DOHH2 (cell line): Measurements from ENCODE around the gene TTC9B.

Experiments used
- H3F3A ChIP-seq: fragments of 200-600 bp; sonication (generic), shearing (Covaris generic); 2 replicates; pipeline ENCODE4 v1.6.0; 2016; ENCODE audit warnings: antibody characterized with exemption, mild to moderate bottlenecking; ENCODE audit not compliant: control insufficient read depth, insufficient read depth
- H3K27ac ChIP-seq: fragments of 200-600 bp; sonication (generic); 2 replicates; pipeline ENCODE4 v1.5.1; 2014; ENCODE audit warnings: low read depth, mild to moderate bottlenecking, low read length, moderate library complexity
- H3K27me3 ChIP-seq: fragments of 200-600 bp; sonication (generic); 2 replicates; pipeline ENCODE4 v1.6.1; 2014; ENCODE audit warnings: mild to moderate bottlenecking, low read length, mixed read lengths; ENCODE audit not compliant: control insufficient read depth
- H3K36me3 ChIP-seq: fragments of 200-600 bp; sonication (generic); 2 replicates; pipeline ENCODE4 v1.6.1; 2014; ENCODE audit warnings: mild to moderate bottlenecking, low read length, moderate library complexity, mixed read lengths; ENCODE audit not compliant: control insufficient read depth
- H3K4me1 ChIP-seq: fragments of 200-600 bp; sonication (generic); 2 replicates; pipeline ENCODE4 v1.6.1; 2014; ENCODE audit warnings: mild to moderate bottlenecking, low read length, mixed read lengths; ENCODE audit not compliant: control insufficient read depth
- H3K4me2 ChIP-seq: fragments of 200-600 bp; sonication (generic); 2 replicates; pipeline ENCODE4 v1.6.0; 2014; ENCODE audit warnings: mild to moderate bottlenecking, low read length, moderate library complexity
- H3K4me3 ChIP-seq: fragments of 200-600 bp; sonication (generic); 2 replicates; pipeline ENCODE4 v1.5.1; 2014; ENCODE audit warnings: mild to moderate bottlenecking, low read length, mixed read lengths
- H3K79me2 ChIP-seq: fragments of 200-600 bp; sonication (generic); 2 replicates; pipeline ENCODE4 v1.6.1; 2014; ENCODE audit warnings: mild to moderate bottlenecking, low read length, mixed read lengths; ENCODE audit not compliant: control insufficient read depth
- H3K9me2 ChIP-seq: fragments of 200-600 bp; sonication (generic); replicated peaks from 2 replicates; pipeline ENCODE4 v1.6.1; 2014; ENCODE audit warnings: mild to moderate bottlenecking, low read length, mixed read lengths; ENCODE audit not compliant: control insufficient read depth
- H3K9me3 ChIP-seq: fragments of 200-600 bp; sonication (generic); 2 replicates; pipeline ENCODE4 v1.6.1; 2014; ENCODE audit warnings: antibody characterized with exemption, low read length, mixed read lengths; ENCODE audit not compliant: control insufficient read depth, insufficient read depth
- H4K20me1 ChIP-seq: fragments of 200-600 bp; sonication (generic); 2 replicates; pipeline ENCODE4 v1.6.0; 2014; ENCODE audit warnings: low read depth, mild to moderate bottlenecking, antibody characterized with exemption, low read length, moderate library complexity; ENCODE audit not compliant: control insufficient read depth, insufficient read depth
- EZH2phosphoT487 ChIP-seq: fragments of 200-600 bp; sonication (generic); IDR thresholded peaks from 2 replicates; pipeline ENCODE4 v1.6.1; 2017; ENCODE audit warnings: borderline replicate concordance, mild to moderate bottlenecking, antibody characterized with exemption, low read length, moderate library complexity, mixed read lengths
- TF ChIP-seq, protein P1 (sequence below): fragments of 200-600 bp; sonication (generic); IDR thresholded peaks from one replicate; pipeline ENCODE4 v1.5.1; 2014; ENCODE audit warnings: antibody characterized with exemption, mild to moderate bottlenecking, low read depth, low read length; ENCODE audit not compliant: poor library complexity, severe bottlenecking

Gene TTC9B

DNA sequence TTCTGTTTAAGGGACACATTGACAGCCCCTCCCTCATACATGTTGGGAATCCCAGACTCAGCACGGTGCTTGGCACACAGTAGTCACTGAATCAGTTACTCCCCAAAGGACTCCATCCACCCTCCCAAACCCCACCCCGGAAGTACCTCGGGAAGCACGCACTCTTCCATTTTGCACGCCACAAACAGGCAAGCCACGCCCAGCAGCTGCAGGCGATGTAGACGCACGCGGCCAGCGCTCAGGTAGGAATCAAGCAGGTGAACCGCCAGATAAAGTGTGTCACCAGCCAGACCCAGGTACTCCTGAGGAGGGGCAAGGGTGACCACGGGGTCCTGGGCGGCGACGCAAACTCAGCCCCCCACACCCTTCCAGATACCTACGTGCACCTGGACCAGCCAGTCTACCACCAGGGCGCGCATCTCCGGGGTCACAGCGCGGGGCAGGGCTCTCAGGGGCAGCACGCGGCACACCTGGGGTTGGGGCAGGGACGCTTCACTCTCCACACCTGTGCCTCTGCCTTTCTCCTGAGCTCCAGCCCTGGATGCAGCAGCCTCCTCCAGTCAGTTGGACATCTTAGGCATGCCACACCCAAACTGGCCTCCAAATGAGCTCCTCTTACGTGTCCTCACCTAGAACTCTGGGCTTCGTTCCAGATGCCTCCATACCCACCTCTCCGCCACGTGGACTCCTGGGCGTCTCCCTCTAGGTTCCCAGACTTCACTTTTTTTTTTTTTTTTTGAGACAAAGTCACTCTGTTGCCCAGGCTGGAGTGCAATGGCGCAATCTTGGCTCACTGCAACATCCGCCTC, 6.4 kb upstream of the TTC9B start:
- TF ChIP-seq, protein P1, sequence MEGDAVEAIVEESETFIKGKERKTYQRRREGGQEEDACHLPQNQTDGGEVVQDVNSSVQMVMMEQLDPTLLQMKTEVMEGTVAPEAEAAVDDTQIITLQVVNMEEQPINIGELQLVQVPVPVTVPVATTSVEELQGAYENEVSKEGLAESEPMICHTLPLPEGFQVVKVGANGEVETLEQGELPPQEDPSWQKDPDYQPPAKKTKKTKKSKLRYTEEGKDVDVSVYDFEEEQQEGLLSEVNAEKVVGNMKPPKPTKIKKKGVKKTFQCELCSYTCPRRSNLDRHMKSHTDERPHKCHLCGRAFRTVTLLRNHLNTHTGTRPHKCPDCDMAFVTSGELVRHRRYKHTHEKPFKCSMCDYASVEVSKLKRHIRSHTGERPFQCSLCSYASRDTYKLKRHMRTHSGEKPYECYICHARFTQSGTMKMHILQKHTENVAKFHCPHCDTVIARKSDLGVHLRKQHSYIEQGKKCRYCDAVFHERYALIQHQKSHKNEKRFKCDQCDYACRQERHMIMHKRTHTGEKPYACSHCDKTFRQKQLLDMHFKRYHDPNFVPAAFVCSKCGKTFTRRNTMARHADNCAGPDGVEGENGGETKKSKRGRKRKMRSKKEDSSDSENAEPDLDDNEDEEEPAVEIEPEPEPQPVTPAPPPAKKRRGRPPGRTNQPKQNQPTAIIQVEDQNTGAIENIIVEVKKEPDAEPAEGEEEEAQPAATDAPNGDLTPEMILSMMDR = no peak
- TF ChIP-seq EZH2phosphoT487 = no peak

DNA sequence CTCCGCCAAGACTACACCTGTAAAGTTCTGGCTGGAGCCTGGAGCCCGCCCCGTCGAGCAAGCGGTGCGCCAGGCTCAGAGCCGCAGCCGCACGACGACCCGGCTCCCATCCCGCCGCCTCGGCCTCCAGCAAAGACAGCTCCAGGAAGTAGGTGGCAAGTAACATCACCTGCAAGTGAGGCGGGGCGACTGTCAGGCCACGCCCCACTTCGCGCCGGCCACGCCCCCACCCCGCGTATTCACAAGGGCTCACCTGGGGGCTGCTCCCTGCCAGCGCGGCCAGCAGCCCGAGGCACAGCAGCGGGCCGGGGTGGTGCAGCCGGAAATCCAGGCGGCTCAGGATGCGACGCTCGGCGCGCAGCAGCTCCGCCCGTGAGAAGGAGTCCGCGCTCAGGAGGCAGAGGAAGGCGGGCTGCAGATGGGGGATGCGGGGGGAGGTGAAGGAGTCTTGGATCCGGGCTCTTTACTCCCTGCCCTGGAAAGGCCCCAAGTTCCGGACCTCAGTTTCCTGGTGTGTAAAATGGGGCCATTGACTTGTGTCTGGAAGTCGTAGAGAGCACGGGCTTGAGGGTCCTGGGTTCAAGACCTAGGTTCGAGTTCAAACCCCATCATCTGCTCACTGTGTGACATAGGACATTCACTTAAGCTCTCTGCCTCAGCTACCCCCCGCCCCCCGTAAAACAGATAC, 5.1 kb upstream of the TTC9B start:
- Histone ChIP-seq H3K36me3 (no peaks in the 10 kb centered on the region), H3K4me1 (no peaks in the 10 kb centered on the region), H3F3A (no peaks in the 10 kb centered on the region), H3K4me2 (no peak overlapping the region), H4K20me1 (no peaks in the 10 kb centered on the region), H3K27ac (no peak overlapping the region), H3K79me2 (no peaks in the 10 kb centered on the region), H3K9me3 (peaks cover 12% of the 10 kb centered on the region; the same call in 1 of the 2 replicates), H3K9me2 (no peaks in the 10 kb centered on the region), H3K27me3 (peaks cover 6% of the 10 kb centered on the region; the same call in 1 of the 2 replicates), H3K4me3 (no peak overlapping the region)
- no peak for TF ChIP-seq EZH2phosphoT487
- TF ChIP-seq, protein P1 = no peak

More for the DNA sequence above, 6.4 kb upstream of the TTC9B start:
- H3K79me2 ChIP-seq = no peaks in the 10 kb centered on the region
- no peaks in the 10 kb centered on the region for H3K36me3 ChIP-seq
- H3K9me2 ChIP-seq = no peaks in the 10 kb centered on the region
- H4K20me1 ChIP-seq = 0 out of 2 replicates have a peak, but pooled peaks cover 2% of the 10 kb centered on the region
- H3K27me3 ChIP-seq = 0 out of 2 replicates have a peak, but pooled peaks cover 4% of the 10 kb centered on the region
- no peak overlapping the region for H3K4me3 ChIP-seq
- H3K4me1 ChIP-seq = no peaks in the 10 kb centered on the region
- peaks cover 12% of the 10 kb centered on the region; the same call in 1 of the 2 replicates for H3K9me3 ChIP-seq
- H3F3A ChIP-seq = peaks cover 2% of the 10 kb centered on the region; the same call in 1 of the 2 replicates
- no peak overlapping the region for H3K4me2 ChIP-seq
- no peak overlapping the region for H3K27ac ChIP-seq

DNA sequence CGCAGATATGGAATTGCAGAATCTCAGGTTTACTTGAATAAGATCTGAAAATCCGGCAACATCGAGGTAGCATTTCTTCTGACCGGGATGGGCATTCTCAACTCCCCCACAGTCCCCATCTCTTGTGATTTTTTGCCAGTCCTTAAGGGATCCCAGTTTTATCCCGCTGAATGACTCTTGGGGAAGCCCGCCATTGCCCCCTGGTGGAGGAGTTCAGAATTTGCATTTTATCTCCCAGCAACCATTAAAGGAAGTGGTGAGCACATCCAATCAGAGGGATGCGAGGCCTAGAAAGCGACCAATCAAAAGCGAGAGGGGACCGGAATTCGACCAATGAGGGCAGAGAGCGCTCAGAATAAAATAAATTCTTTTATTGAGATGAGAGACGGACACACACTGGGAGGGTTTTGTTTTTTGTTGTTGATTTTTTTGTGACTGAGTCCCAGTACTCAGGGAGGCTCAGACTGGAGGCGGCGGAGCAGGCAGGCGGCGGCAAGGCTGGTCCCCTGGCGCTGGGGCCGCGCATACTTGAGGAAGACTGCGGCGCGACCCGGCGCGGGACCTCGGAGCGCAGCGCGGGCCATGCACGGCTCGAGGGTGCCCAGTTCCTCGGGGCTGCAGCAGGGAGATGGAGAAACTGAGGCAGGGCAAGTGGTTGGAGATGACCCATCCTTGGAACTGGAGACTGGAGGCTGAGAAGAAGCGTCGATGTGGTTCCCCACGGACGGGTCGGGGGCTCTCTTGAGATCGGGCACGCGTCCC, 3.9 kb upstream of the TTC9B start:
- Histone ChIP-seq H3K9me2 (no peaks in the 10 kb centered on the region), H3F3A (no peaks in the 10 kb centered on the region), H3K4me2 (no peak overlapping the region), H3K4me1 (no peaks in the 10 kb centered on the region), H3K27ac (no peak overlapping the region), H4K20me1 (no peaks in the 10 kb centered on the region), H3K4me3 (no peak overlapping the region), H3K79me2 (no peaks in the 10 kb centered on the region), H3K36me3 (no peaks in the 10 kb centered on the region), H3K9me3 (peaks cover 12% of the 10 kb centered on the region; the same call in 1 of the 2 replicates), H3K27me3 (peaks cover 6% of the 10 kb centered on the region; the same call in 1 of the 2 replicates)
- TF ChIP-seq, protein P1 = peak; percentile 65
- no peak for TF ChIP-seq EZH2phosphoT487
